ENCODE data around the gene LBHD1. TPM values are rescaled to one million over a fixed set of nuclear protein-coding genes. Genes with fewer than 3 reads are reported as not detected.
A peak's percentile ranks its signal among the peaks of the same experiment; 100 is the strongest.
"Not testable (repeated sequence)": the region's sequence is repeated elsewhere in the genome, so short reads cannot be mapped to it uniquely, and the experiment has no call there.

The LBHD1 gene
- polyA plus RNA-seq, 1 donor = 5.7 TPM

DNA sequence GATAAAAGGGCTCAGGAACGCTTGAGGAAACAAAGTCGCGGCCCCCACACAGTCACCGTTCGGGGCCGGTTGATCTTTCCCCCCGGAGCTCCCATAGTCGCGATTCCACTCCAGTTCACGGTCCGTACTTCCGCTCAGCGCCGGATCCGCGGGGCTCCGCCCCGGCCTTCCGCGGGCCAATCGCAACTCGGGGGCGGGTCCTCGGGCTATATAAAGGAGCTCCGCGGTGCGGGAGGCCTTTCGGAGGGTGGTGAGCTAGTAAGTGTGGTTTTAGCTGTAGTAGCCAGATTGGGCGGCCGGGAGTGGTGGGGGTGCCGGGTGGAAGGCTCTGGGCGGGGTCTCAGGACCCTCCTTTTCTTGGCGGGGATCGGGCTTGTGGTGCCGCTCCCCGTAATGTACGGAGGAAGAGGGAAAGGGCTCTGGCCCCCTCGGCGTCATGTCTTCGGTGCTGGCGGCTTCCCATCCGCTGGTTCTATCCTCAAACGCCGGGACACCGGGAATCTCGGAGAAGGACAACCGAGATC is 6.9 kb downstream of the LBHD1 start, which contains the start of the genes C11orf98 and CSKMT:
Gene C11orf98, minus strand, starts transcription at position 136 of the 524 bp plus-strand sequence. Its CDS starts 41 bp downstream, at position 95.
Gene CSKMT, plus strand, starts transcription at position 238 of the 524 bp plus-strand sequence. CDS start 568 bp downstream, outside the sequence.
- Histone ChIP-seq H3K4me1 (ENCODE audit: control insufficient read depth, insufficient read depth, low read length) (peaks cover 24% of the 10 kb centered on the region), H3K27me3 (ENCODE audit: control insufficient read depth, insufficient read depth, low read length) (no peaks in the 10 kb centered on the region), H3K36me3 (ENCODE audit: control insufficient read depth, insufficient read depth, low read length) (peaks cover 28% of the 10 kb centered on the region), H3K27ac (ENCODE audit: low read length) (peak within 1 kb of the TSS; percentile 90), H3K9me3 (ENCODE audit: control insufficient read depth, low read depth, low read length) (no peaks in the 10 kb centered on the region), H3K4me3 (ENCODE audit: low read length) (peak within 1 kb of the TSS; percentile 92)
- DNase-seq = peak; percentile 94 to 97
- WGBS (ENCODE audit: insufficient coverage, low lambda C conversion rate) = no CpG with 5 or more reads among the region's 47 CpGs

DNA sequence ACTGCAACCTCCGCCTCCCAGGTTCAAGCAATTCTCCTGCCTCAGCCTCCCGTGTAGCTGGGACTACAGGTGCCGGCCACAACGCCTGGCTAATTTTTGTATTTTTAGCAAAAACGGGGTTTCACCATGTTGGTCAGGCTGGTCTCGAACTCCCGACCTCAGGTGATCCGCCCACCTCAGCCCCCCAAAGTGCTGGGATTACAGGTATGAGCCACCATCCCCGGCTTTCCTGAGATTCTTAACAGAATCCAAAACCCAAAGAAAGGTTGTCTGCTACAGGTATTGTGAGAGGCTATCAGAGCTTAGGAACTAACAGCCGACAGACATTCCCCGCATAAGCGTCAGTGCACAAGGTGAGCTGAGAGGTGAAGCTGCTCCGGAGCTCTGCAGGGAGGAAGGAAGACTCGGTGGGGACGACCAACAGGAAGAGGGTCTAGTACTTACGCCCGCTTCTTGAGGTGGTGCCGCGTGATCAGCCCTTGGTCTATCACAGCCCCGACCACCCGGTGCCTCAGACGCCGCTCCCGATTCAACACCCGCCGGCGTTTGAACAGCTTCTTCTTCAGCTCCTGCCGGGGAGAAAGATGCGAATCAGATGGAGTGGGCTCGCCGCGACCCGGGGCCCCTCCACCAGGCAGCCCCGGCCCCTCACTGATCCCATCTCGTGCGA is 7.5 kb downstream of the LBHD1 start:
- Histone ChIP-seq H3K27me3 (ENCODE audit: control insufficient read depth, insufficient read depth, low read length) (no peaks in the 10 kb centered on the region), H3K27ac (ENCODE audit: low read length) (peak overlapping the region; percentile 90), H3K9me3 (ENCODE audit: control insufficient read depth, low read depth, low read length) (no peaks in the 10 kb centered on the region), H3K4me3 (ENCODE audit: low read length) (peak overlapping the region; percentile 92), H3K36me3 (ENCODE audit: control insufficient read depth, insufficient read depth, low read length) (peaks cover 28% of the 10 kb centered on the region), H3K4me1 (ENCODE audit: control insufficient read depth, insufficient read depth, low read length) (peaks cover 22% of the 10 kb centered on the region)
- peak; percentile 53 to 79 for DNase-seq
- no CpG with 5 or more reads among the region's 36 CpGs for WGBS (ENCODE audit: insufficient coverage, low lambda C conversion rate)

DNA sequence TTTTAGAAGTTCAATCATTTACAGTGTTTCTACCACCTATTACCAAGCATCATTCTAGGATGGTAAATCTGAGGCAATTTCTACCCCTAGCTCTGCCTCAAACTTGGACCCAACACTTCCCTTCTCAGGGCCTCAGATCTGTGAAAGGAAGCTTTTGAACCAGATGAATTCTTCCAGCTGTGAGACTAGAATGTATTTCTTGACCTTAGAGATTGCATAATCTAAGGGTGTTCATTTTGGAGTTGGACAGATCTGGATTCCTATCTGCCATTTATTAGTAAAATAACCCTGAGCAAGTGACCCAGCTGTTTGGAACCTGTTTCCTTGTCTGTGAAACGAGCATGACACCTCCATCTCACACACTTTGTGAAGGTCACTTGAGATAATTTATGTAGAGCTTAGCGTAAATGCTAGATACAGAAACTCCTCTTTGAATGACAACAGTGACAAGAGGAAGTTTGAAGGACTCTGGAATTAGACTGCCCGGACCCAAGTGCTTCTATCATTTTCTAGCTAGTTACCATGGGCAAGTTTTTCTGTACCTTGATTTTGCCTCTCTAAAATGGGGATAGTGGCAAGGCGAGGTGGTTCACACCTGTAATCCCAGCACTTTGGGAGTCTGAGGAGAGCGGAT is 15.2 kb downstream of the LBHD1 start:
- no CpG with 5 or more reads among the region's 5 CpGs for WGBS (ENCODE audit: insufficient coverage, low lambda C conversion rate)
- Histone ChIP-seq H3K27me3 (ENCODE audit: control insufficient read depth, insufficient read depth, low read length) (no peaks in the 10 kb centered on the region), H3K9me3 (ENCODE audit: control insufficient read depth, low read depth, low read length) (no peaks in the 10 kb centered on the region)

DNA sequence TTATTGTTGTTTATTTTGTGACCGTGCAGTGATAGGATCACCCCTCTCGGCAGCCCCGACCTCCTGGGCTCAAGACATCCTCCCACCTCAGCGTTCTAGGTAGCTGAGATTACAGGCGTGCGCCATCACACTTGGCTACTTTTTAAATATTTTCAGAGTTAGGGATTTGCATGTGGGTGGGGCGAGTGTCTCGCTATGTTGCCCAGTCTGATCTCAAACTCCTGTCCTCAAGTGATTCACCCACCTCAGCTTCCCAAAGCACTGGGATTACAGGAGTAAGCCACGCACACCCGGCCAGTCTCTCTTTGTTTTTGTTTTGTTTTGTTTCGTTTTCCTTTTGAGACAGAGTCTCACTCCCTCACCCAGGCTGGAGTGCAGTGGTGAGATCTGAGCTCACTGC is 17.8 kb downstream of the LBHD1 start:
- Histone ChIP-seq H3K4me1 (ENCODE audit: control insufficient read depth, insufficient read depth, low read length) (peaks cover 5% of the 10 kb centered on the region), H3K27ac (ENCODE audit: low read length) (no peak overlapping the region), H3K36me3 (ENCODE audit: control insufficient read depth, insufficient read depth, low read length) (peaks cover 6% of the 10 kb centered on the region), H3K4me3 (ENCODE audit: low read length) (no peak overlapping the region), H3K9me3 (ENCODE audit: control insufficient read depth, low read depth, low read length) (no peaks in the 10 kb centered on the region), H3K27me3 (ENCODE audit: control insufficient read depth, insufficient read depth, low read length) (no peaks in the 10 kb centered on the region)
- DNase-seq = no peak
- 100% methylated on average over 1 of the region's 11 CpGs for WGBS (ENCODE audit: insufficient coverage, low lambda C conversion rate)

More for the DNA sequence above, 15.2 kb downstream of the LBHD1 start:
- Histone ChIP-seq H3K27ac (ENCODE audit: low read length) (no peak overlapping the region), H3K4me1 (ENCODE audit: control insufficient read depth, insufficient read depth, low read length) (peaks cover 3% of the 10 kb centered on the region), H3K4me3 (ENCODE audit: low read length) (no peak overlapping the region), H3K36me3 (ENCODE audit: control insufficient read depth, insufficient read depth, low read length) (peaks cover 4% of the 10 kb centered on the region)
- DNase-seq = no peak

DNA sequence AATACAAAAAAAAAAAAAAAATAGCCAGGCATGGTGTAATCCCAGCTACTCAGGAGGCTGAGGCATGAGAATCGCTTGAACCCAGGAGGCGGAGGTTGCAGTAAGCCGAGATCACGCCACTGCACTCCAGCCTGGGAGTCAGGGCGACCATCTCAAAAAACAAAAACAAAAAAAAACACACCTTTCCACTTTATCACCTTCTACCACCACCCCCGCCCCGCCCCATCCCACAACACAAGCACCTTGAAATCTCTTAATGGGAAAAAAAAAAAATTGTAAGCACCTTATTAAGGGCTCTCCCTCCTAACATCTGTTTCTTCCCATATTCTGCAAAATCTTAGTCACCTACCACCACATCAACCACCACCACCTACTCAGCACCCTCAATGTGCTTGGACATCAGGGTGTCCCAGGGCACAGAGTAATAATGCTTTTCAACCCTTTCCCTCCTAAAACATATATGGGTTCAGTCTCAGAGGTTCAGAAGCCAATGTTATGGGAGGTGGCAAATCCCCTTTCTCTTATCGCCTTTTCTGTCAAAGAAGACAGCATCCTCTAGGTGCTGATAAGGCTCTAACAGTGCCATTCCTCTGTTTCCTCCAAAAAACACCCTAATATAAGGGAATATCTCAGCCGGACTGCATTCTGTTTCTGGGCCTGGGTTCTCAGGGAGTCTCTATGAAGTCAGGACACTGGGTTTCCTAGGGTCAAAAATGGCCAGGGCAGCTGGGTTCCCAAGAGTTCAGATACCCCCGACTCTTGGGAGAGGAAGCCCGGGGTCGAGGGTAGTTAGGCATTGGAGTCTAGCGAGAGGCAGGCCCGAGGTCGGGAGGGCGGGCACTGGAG is 19.7 kb downstream of the LBHD1 start:
- H3K27me3 ChIP-seq (ENCODE audit: control insufficient read depth, insufficient read depth, low read length) = no peaks in the 10 kb centered on the region
- H3K4me3 ChIP-seq (ENCODE audit: low read length) = peak overlapping the region; percentile 86
- H3K36me3 ChIP-seq (ENCODE audit: control insufficient read depth, insufficient read depth, low read length) = peaks cover 24% of the 10 kb centered on the region
- WGBS (ENCODE audit: insufficient coverage, low lambda C conversion rate) = no CpG with 5 or more reads among the region's 16 CpGs
- H3K9me3 ChIP-seq (ENCODE audit: control insufficient read depth, low read depth, low read length) = no peaks in the 10 kb centered on the region
- H3K27ac ChIP-seq (ENCODE audit: low read length) = peak overlapping the region; percentile 92
- DNase-seq = no peak
- peaks cover 5% of the 10 kb centered on the region for H3K4me1 ChIP-seq (ENCODE audit: control insufficient read depth, insufficient read depth, low read length)

DNA sequence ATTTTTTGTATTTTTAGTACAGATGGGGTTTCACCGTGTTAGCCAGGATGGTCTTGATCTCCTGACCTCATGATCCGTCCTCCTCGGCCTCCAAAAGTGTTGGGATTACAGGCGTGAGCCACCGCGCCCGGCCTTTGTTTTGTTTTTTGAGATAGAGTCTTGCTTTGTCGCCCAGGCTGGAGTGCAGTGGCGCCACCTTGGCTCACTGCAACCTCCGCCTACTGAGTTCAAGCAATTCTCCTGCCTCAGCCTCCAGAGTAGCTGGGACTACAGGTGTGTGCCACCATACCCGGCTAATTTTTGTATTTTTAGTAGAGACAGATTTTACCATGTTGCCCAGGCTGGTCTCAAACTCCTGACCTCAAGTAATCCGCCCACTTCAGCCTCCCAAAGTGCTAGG is 21.8 kb downstream of the LBHD1 start:
- no CpG with 5 or more reads among the region's 12 CpGs for WGBS (ENCODE audit: insufficient coverage, low lambda C conversion rate)
- H3K27ac ChIP-seq (ENCODE audit: low read length); H3K4me3 ChIP-seq (ENCODE audit: low read length); H3K9me3 ChIP-seq (ENCODE audit: control insufficient read depth, low read depth, low read length); DNase-seq; H3K27me3 ChIP-seq (ENCODE audit: control insufficient read depth, insufficient read depth, low read length): not testable (repeated sequence)
- H3K4me1 ChIP-seq (ENCODE audit: control insufficient read depth, insufficient read depth, low read length) = peaks cover 12% of the 10 kb centered on the region
- peaks cover 30% of the 10 kb centered on the region for H3K36me3 ChIP-seq (ENCODE audit: control insufficient read depth, insufficient read depth, low read length)

DNA sequence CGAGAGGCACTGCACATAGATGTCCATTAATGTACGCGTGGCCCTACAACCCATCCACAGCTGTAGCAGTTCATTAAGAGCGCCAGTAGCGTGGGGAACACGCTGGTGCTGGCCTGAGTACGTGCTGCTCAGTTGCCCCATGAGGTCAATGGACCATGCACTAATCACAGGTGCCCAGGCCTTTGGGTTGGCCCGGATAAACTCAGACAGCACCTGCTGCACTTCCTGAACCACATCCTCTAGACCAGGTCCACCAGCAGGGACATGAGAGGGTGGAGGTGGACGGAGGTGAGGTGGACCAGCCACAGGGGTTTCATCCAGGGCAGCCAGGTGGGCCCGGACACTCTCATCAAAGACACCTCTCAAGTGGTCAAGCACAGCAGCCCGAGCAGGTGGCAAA is 22.6 kb downstream of the LBHD1 start:
- no CpG with 5 or more reads among the region's 11 CpGs for WGBS (ENCODE audit: insufficient coverage, low lambda C conversion rate)
- Histone ChIP-seq H3K9me3 (ENCODE audit: control insufficient read depth, low read depth, low read length) (peaks cover 3% of the 10 kb centered on the region), H3K4me1 (ENCODE audit: control insufficient read depth, insufficient read depth, low read length) (peaks cover 13% of the 10 kb centered on the region), H3K4me3 (ENCODE audit: low read length) (no peak overlapping the region), H3K27me3 (ENCODE audit: control insufficient read depth, insufficient read depth, low read length) (no peaks in the 10 kb centered on the region), H3K36me3 (ENCODE audit: control insufficient read depth, insufficient read depth, low read length) (peaks cover 31% of the 10 kb centered on the region), H3K27ac (ENCODE audit: low read length) (no peak overlapping the region)
- no peak for DNase-seq

DNA sequence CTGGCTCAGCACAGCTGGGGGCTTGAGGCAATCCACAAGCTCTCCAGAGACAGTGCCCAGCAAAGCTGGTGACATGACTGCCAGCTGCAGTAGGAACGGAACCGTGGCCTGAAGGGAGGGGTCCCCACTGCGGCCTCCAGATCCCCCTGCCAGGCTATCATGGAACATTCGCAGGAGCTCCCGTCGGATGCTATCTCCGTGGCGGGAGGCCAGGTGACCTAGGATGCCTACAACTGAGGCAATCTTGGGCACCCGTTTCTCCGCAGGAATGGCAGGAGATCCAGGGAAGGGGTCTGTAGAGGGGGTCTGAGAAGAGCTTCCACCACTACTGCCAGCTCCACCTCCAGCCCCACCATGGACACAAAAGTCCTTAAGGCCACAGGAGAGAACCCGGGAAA is 23.1 kb downstream of the LBHD1 start:
- no CpG with 5 or more reads among the region's 11 CpGs for WGBS (ENCODE audit: insufficient coverage, low lambda C conversion rate)

DNA sequence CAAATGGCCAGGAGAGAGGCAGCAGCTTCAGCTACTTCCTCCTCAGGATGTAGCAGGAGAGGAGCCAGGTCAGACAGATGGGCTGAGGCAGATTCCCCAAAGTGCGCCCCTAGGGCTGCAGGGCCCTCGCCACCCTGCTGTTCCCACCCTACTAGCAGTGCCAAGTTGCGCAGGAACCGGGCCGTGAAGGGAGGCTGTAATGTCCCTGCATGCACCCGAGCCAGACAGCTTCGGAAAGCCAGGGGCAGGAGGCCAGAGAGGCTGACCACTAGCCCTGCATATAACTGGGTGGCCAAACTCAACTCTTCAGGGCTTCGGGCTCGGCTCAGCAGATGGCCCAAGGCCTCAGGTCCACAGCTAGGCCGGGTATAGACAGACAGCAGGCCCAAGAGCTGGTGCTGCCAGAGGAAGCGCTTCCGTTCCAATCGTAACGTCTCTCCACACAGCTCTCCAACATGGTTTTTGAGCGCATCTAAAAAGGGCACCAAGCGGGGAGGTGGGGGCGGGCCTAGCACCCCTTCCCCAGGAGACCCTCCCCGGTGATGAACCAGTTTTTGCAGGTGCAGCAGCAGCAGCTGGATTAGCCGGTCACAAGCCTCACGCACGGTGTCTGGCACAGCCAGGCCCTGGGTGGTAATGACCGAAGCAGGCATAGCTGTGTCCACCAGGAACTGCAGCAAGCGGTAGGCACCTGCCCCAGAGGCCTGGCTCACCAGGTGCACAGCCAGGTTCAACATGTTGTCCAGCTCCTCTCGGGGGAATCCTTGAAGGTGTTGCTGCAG is 23.7 kb downstream of the LBHD1 start:
- Histone ChIP-seq H3K4me1 (ENCODE audit: control insufficient read depth, insufficient read depth, low read length) (peaks cover 16% of the 10 kb centered on the region), H3K27ac (ENCODE audit: low read length) (no peak overlapping the region), H3K36me3 (ENCODE audit: control insufficient read depth, insufficient read depth, low read length) (peaks cover 38% of the 10 kb centered on the region), H3K27me3 (ENCODE audit: control insufficient read depth, insufficient read depth, low read length) (no peaks in the 10 kb centered on the region), H3K9me3 (ENCODE audit: control insufficient read depth, low read depth, low read length) (peaks cover 3% of the 10 kb centered on the region), H3K4me3 (ENCODE audit: low read length) (no peak overlapping the region)
- DNase-seq = no peak
- no CpG with 5 or more reads among the region's 24 CpGs for WGBS (ENCODE audit: insufficient coverage, low lambda C conversion rate)

More for the DNA sequence above, 23.1 kb downstream of the LBHD1 start:
- no peaks in the 10 kb centered on the region for H3K27me3 ChIP-seq (ENCODE audit: control insufficient read depth, insufficient read depth, low read length)
- no peak overlapping the region for H3K4me3 ChIP-seq (ENCODE audit: low read length)
- H3K9me3 ChIP-seq (ENCODE audit: control insufficient read depth, low read depth, low read length) = peaks cover 3% of the 10 kb centered on the region
- H3K36me3 ChIP-seq (ENCODE audit: control insufficient read depth, insufficient read depth, low read length) = peaks cover 34% of the 10 kb centered on the region
- no peak overlapping the region for H3K27ac ChIP-seq (ENCODE audit: low read length)
- DNase-seq = no peak
- peaks cover 16% of the 10 kb centered on the region for H3K4me1 ChIP-seq (ENCODE audit: control insufficient read depth, insufficient read depth, low read length)

Measured in large intestine (tissue), 3 donors.